Measurements from ENCODE around the gene SPOP.

DNA sequence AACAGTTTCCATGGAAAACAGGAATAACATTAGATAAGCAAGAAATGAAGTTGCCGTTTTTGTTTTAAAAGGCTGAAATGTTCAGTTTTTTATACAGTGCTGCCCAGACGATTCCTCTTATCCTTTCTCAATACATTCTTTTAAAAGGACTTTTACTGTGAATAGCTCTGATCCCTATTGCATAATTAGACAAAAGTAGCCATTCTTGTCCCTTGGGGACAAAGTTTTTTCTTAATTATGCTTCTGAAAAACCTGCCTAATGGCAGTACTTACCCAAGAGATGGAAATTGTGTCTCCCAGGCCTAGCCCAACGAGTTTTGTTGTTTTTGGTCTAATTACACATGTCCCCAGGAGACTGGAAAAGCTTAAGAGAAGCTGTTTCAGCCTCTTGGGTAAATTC lies 74.7 kb downstream of the SPOP start:
- TF ChIP-seq, protein P1, sequence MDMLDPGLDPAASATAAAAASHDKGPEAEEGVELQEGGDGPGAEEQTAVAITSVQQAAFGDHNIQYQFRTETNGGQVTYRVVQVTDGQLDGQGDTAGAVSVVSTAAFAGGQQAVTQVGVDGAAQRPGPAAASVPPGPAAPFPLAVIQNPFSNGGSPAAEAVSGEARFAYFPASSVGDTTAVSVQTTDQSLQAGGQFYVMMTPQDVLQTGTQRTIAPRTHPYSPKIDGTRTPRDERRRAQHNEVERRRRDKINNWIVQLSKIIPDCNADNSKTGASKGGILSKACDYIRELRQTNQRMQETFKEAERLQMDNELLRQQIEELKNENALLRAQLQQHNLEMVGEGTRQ (IDR thresholded peaks at IDR 0.05; ENCODE audit: low read depth, low read length): no peak
- TF ChIP-seq MAFK (IDR thresholded peaks at IDR 0.05; ENCODE audit: low read depth, low read length): no peak
- no peak for TF ChIP-seq BHLHE40 (IDR thresholded peaks at IDR 0.05; ENCODE audit: low read depth, low read length)
- TF ChIP-seq, protein P2, sequence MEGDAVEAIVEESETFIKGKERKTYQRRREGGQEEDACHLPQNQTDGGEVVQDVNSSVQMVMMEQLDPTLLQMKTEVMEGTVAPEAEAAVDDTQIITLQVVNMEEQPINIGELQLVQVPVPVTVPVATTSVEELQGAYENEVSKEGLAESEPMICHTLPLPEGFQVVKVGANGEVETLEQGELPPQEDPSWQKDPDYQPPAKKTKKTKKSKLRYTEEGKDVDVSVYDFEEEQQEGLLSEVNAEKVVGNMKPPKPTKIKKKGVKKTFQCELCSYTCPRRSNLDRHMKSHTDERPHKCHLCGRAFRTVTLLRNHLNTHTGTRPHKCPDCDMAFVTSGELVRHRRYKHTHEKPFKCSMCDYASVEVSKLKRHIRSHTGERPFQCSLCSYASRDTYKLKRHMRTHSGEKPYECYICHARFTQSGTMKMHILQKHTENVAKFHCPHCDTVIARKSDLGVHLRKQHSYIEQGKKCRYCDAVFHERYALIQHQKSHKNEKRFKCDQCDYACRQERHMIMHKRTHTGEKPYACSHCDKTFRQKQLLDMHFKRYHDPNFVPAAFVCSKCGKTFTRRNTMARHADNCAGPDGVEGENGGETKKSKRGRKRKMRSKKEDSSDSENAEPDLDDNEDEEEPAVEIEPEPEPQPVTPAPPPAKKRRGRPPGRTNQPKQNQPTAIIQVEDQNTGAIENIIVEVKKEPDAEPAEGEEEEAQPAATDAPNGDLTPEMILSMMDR (conservative IDR thresholded peaks at IDR 0.05; ENCODE audit: low read depth, low read length): no peak
- TF ChIP-seq SMC3 (IDR thresholded peaks at IDR 0.05; ENCODE audit: low read depth, low read length): no peak
- no peak for TF ChIP-seq CEBPB (IDR thresholded peaks at IDR 0.05; ENCODE audit: low read depth, low read length)
